SIG-M5 (cell line): ENCODE results near the gene SORCS1.
"Not testable (repeated sequence)": the region's sequence is repeated elsewhere in the genome, so short reads cannot be mapped to it uniquely, and the experiment has no call there.

Source experiments
- DNase-seq: peaks from one replicate; lab custom pipeline; 2025; lab: John Stamatoyannopoulos, UW

SORCS1 gene

DNA sequence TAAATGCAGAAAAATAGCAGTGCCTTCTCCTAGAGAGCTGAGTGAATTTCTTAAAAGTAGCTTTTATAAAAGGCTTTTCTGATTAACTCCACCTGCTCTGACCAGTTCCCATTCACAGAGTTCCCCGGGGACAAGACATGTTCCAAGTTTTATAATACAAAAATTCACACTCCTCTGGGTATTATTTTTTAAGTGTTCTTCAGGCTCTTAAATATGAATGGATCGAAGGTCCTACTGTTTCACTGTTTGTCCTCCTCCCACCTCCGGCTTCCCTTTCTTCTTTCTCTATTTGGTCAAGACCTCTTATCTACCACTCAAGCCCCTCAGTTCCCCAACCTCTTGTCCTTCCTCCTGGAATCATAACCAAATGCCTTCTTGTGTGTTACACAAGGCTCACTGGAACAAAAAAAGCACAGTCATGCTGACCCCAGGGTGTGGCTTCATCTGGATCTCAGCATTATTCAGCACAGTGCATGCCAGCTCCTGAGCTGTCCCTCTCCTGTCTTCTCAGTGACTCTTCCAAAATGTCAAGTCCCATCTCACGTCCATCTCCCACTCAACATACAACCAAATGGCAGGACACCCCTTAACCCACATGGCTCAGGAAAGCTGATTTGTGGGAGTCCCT lies 222.4 kb downstream of the SORCS1 start:
- no peak for DNase-seq

DNA sequence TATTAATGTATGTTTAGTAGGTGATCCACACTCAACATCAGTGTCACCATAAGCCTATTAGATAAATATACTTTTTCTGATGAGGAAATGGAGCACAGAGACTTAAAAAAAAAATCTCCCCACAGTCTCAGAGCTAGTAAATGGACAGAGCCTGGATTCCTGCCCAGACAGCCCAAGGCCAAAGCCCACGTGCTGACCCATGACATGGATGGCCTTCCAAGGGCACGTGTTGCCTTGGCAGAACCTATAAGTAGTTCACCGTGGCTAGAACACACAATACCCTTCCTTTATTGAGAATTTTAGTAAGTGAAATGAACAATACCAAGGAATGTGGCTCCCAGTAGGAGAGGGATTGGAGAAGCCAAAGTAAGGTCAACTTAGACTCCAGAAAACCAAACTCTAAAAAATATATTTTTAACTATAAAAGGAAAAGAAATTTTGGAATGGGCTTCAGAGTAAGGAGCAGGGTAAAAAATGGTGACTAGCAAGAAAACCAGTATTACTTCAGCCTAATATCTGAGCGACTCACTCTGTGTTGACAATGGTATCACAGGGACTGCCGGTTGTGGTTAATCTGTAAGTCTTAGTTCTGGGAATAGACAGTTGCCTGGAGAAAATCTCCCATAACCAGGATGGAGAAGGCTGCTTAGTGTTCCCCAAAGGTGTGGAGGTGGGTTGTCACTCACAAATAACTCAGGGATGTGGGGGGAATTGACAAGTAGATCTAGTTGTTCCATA lies 223.0 kb downstream of the SORCS1 start:
- DNase-seq: no peak

DNA sequence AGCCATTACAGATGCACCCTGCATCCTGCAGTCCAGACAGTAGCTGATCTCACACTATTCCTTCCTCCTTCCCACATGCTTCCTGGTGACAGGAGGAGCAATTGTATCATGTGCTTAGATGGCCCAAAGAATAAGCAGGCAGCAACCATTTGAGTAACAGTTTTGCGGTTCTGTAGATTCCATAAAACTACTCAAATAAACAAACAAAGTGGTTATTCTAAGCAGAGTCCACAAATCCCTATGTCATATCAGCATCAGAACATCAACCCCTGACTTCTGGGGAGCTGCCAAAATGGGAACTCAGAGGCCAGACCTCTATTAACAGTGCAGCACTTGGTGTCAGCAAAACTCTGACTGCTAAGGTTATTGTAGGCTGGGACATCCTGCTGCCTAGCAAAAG lies 226.0 kb downstream of the SORCS1 start:
- DNase-seq: no peak

DNA sequence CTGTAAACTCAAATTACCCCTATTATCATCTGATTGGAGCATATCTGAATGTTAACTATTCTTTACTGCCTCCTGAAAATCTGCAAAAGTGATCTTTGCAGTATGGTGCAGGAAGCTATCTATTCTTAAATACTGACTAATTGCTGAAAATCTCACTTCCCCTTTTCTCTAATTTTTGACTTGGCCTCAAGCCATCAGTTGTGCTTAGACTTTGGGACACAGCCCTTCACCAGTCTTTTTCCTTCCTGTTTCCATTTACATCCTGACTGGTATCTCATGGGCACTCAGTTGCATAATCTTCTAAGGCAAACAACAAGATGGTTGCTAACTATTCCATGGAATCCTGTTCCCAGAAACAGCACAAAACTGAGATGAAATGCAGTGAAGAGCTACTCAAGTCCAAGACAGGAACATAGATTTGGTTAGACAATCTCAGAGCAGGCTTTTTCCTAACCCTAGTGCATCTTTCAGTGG lies 228.5 kb downstream of the SORCS1 start:
- DNase-seq: no peak

DNA sequence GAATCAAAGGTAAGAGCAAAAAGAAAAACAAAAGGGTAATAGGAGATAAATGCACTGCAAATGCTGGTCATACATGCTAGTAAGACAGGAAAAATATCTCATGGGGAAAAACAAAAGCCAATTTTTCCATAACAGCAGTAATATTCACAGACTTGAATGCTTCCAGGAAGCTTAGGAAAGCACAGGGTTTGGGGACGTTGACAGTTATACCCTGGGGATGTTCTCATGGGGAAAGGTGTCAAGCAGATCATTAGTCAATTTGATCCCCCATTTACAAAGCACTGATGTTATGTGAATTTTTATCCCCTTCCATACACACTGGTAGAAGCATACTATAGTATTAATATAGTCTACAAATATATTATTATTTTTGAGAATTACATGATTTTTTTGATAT lies 232.7 kb downstream of the SORCS1 start:
- no peak for DNase-seq

DNA sequence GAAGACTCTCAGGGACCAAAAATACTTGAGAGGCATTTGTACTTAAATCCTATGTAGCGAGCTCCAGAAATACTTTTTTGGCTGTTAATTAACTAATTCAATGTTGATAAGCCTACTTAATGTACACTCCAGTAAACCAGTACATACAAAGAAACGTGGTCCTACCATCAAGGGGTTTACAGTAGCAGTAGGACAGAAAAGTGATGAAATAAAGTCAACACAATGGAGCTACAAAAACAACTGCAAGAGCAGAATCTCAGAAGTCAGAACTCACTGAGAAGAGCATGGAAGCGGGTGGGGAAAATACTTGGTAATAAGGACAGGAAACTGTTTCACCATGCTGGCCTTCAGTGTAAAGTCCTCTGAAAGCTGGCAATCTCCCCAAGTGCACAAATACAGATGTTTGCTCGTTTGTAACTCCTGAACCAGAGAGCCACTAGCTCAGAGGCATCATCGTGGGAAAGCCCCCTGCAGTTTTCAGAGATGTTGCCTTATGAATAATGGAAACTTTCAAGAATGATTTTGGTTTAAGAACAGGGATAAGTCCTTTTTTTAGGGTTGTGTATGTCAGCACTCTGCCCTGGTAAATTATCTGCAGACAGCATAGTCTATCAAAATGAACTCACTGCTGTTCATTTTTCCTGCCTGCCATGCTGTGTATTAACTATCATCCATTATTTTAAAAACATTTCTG lies 233.2 kb downstream of the SORCS1 start:
- DNase-seq: no peak

DNA sequence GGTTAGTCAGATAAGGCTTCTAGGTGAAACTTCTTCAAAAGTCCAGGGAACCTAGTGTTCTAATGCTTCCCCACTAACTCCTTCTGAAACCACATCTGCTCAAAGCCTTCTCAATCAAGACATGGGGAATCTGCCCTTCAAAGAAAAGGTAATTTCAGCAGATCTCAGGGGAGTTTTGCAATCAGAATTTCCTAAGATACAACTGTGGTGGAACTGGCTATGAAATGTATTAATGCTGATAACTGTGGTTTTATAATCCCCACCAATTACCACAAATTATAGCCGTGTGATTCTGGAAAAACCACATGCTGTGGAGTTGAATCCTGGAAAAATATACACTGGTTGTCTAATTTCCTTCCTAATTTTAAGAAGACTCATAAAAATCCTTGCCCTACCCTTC lies 233.8 kb downstream of the SORCS1 start:
- DNase-seq: no peak

DNA sequence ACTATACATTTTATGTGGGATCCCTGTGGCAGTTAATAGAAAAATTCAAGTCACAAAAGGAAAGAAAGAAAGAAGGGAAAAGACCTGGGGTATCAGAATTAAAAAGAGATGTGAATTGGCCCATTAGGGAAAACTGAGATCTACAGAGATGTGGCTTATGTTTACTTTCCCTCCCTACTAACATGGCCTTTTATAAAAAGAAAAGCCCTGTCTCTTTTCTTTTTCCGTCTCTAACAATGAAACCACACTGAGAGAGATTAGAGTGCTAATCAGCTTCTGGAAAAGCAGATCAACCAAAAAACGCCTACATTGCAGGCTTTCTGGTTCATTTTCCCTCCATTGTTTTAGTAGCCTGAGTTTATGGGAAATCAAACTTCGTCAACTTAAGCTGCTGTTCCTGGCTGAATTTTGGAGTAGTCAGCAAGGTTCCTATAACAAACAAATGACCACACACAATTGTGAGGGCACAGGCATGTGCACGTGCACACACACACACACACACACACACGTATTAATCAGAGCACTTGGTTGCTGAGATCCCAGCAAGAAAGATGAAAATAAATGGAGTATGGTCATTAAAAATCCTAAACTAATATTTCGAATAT lies 235.1 kb downstream of the SORCS1 start:
- no peak for DNase-seq

DNA sequence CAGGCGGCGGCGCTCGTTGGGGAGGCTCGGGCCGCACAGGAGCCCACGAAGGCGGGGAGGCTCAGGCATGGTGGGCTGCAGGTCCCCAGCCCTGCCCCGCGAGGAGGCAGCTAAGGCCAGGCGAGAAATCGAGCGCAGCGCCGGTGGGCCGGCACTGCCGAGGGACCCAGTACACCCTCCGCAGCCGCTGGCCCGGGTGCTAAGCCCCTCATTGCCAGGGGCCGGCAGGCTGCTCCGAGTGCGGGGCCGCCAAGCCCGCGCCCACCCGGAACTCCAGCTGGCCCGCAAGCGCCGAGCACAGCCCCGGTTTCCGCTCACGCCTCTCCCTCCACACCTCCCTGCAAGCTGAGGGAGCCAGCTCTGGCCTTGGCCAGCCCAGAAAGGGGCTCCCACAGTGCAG lies 236.4 kb downstream of the SORCS1 start:
- not testable (repeated sequence) for DNase-seq

DNA sequence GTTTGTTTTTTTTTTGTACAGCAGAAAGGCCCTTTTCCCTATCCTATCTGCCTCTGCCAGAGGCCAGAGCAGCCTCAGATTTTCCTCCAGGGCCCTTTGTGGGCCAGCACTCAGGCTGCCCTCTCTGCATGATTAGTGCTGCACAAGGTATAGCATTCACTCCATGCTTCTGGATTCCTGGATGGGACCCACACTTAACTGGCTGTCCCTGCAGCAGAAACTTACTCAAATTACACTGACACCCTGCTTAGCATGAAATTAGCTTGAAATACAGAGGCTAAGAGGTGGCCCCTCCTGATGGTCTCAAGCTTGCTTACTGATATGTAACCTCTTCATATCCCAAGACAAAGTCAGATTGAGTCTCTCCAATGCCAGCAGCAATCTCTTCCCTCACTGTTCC lies 239.3 kb downstream of the SORCS1 start:
- no peak for DNase-seq

DNA sequence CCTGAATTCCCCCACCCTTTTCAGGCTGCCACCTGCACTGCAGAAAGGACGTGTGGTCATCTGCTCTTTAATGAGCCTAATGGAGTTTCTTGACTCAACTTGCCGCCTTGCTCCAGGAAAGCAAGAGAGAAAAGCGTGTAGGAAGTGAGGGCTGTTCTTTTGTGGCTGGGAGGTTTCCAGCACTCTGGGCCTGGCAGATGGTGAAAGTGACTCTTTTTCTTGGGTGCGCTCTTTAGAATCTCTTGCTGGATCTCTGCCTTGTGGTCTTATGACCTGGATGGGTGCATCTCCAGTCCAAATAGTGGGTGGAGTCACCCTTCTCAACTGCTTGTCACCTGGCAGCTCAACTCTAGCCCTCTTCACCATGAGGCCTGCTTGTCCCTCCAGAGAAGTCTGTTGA lies 244.0 kb downstream of the SORCS1 start:
- no peak for DNase-seq

DNA sequence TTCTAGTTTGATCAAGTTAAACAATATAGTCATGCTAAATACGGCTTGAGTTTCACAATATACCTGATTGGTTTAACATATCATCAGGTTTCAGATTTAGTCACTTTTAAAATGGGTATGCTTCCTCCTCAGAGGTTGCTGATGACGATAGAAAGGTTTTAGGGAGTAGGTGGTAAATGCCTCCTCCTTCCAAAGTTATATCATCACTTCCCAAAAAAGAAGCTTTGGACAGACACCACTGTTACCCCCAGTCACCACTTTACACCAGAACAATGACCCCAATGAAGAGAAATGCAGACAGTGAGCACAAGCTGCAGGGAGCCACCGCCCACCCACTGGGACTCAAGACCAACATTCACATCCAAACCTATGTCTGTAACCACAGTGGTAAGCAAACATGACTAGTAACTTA lies 244.6 kb downstream of the SORCS1 start:
- no peak for DNase-seq

DNA sequence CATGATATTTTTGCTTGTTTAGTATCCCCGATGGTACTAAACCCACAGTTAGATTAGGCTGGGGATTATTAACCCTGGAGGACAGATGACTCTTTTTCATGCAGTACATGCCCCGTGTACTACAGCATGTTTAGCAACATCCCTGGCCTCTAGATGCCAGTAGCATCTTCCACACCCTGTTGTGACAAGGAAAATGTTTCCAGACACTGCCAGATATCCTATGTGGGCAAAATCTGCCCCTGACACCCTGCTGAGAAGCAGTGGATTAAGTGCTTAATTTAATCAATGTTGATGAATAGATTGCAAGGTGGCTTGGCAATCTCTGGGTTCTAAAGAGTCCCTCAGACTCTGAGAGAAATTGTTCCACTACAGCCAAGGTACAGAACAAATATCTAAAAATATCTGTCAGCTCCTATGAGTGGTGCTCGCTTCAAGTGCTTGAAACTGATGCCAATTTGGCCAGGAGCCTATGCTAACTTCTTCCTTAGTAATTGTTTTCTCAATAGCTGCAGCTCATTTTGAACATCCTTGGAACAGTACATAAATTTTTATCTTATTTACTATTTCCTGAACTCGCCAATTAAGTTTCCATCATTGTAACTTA lies 247.0 kb downstream of the SORCS1 start:
- no peak for DNase-seq

DNA sequence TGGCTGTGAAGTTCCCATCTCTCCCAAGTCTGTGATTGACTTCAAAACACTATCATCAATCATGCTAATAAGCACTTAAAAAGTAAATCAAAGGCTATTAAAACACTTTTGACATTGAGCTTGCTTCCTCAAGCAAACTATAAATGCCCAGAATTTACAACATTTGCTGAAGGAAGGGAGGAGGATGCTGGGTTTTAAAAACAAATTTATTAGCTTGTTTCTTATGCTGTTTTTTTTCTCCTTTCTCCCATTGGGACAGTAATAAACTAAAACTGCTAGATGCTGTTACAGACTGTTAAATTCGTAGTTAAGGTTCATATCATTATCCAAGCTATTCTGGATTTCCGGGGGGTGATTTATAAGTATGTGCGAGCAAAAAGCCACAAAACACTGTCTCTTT lies 250.5 kb downstream of the SORCS1 start:
- DNase-seq: no peak

DNA sequence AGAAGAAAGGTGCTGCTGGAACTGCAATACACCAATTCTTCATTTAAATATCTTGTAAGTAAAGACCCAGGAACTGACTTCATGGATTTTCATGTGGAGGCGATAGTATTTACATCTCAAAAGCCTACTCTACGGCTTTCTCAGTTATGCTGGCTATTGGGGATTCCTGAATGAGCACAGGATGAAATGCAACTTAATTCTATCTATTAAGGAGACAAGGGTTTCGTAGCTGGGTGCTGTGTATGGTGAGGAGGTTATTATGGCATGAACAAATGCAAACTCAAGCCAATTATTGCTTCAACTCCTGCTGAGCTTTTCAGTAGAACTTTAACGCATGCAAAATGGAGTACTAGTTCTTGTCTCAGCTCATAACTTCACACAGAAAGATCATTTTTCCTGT lies 251.2 kb downstream of the SORCS1 start:
- no peak for DNase-seq

DNA sequence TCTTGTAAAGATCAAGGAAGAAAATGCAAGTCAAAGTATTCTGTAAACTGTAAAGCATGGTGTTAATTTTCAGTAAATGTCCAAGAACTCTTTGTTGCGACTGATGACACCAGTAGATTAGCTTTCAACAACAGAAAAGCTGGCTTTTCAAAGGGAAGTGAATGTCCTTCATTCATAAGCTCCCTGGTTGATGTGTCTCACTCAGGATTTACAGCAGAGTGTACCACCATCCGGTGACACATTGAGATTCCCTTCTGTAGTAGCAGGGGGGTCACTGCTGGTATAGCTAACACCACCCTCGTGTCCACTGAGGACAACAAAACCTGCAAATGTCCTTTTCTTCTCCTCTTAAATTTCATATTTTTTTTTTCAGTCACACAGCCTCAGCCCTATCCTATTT lies 253.4 kb downstream of the SORCS1 start:
- no peak for DNase-seq

DNA sequence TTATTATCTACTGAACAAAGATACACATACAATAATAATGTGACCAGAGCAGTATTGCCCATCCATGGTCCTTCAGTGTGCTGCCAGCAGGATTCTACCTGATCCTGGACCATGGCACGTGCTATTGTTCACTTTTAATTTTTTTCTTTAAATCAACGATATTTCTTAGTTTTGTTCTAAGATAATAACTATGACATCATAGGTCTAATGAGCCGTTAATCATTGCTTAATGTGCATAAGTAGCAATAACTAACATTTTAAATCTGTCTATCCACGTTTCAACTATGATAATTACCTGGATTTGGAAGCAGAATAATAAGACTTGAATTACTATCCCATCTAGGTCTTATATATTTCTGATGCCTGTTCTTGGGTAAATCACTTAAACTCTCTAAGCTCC lies 253.8 kb downstream of the SORCS1 start:
- no peak for DNase-seq

DNA sequence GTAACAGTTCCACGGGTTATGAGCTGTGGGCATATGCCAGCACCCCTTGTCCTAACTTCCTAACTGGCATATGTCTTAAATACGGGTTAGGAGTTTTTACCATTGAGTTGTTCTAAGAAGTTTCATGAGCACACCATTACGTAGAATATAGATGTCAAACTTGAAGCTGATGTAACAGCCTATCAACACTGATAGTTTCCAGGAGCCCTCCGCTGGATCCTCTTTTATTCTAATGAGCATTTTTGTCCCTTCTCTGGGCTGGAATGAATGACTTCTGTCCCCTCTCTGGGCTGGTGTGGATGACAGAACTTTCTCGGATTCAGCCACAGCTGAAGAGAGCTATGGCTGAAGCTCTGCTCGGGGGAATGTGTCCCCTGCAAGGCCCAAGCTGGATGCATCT lies 256.3 kb downstream of the SORCS1 start:
- no peak for DNase-seq

DNA sequence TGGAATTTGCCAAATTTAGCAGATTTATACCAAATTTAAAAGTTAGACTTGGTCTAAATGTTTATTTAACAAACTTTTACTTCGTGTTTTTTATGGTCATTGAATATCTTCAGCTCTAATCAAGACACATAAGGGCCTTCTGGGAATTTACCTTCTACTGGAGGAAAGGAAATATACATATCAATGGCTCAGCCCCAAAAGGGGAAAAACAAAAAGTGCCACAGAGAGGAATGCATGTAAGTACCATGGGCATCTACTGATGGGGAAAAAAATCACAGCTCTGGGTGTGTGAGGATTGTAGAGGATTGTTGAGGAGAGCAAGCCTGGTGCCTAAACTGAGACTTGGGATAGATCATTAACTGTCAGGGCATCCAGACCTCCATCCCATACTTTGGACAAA lies 260.3 kb downstream of the SORCS1 start:
- DNase-seq: no peak

DNA sequence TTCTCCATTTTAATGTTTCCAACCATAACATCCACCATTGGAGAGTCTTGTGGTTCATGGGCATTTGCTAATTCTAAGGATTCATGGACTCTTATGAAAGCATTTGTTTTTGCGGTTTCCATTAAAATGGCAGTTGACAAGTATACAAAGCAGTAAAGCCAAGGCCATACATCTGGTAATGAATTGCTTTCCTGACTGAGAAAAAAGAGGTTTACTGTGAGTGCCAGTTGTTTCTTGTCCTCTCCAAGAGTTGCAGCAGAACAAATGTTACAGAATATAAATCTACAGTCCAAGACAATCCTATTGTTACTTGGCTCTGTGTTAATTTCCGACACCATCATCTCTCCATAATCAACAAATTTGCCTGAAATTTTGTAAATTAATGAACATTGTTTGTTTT lies 261.3 kb downstream of the SORCS1 start:
- no peak for DNase-seq

DNA sequence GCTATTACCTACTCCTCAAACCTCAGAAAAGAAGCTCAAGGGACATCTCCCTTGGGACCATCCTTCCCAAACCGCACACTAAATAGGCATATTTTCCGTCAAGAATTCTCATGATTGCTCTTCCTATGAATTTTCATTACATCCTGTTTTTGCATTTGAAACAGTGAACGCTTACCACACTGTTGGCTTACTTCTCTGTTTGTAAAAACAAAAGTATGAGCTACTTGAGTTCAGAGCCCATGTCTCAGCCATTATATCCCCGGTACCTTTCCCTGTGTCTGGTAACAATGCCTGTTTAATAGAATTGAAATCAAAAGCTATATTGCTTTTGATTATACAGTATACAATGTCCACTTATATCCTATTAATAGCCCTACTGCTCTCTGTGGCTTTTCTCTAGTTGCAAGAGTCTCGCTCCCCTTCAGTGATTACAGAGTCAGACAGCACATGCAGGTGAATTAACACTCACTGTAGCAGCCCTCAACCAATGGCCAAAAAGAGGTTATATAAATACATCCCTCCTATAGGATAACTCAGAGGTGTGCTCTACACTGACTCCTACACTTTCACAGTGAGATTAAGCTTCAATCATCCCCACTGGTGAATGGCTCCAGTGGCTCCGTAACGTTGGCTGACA lies 264.4 kb downstream of the SORCS1 start:
- no peak for DNase-seq

DNA sequence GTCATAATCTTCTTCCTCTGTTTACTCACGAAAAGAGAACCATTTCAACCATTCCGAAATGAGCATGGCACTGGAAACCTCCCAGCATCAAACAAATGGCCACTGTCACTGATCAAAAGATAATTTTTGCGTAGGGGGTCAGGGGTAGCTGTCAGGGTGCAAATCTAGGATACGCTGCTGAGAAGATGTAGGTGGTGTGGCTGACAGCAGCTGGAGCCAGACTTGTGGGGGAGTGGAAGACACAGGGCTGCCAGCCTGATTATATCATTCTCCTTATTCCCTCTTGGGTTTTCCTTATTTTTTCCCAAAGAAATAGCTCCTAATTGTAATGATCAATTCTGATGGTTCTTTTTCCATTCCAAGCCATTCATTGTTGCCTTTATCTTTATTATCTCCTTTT lies 266.1 kb downstream of the SORCS1 start:
- DNase-seq: no peak
